ENCODE data around the gene SENP7. TPM values are rescaled to one million over a fixed set of nuclear protein-coding genes. Genes with fewer than 3 reads are reported as not detected.

SENP7 gene
- total RNA-seq, 1 donor from 2014 or later: 48.0 TPM

- no peak for DNase-seq (ENCODE audit: low spot score)
- Histone ChIP-seq H3K4me1 (no peaks in the 10 kb centered on the region), H3K36me3 (no peaks in the 10 kb centered on the region), H3K4me3 (no peak overlapping the region), H3K79me2 (ENCODE audit: low read depth) (peaks cover 17% of the 10 kb centered on the region), H3F3A (ENCODE audit: low read depth) (no peaks in the 10 kb centered on the region), H3K9me3 (ENCODE audit: low read depth) (peaks cover 7% of the 10 kb centered on the region), H4K20me1 (ENCODE audit: low read depth) (no peaks in the 10 kb centered on the region), H2AFZ (replicated peaks) (no peak overlapping the region), H3K9ac (no peak overlapping the region), H3K4me2 (no peak overlapping the region), H3K27ac (no peak overlapping the region), H3K27me3 (no peaks in the 10 kb centered on the region)
- Mint-ChIP-seq H3K4me1 (no peaks in the 10 kb centered on the region), H3K27ac (no peak overlapping the region), H3K9me3 (peaks cover 78% of the 10 kb centered on the region), H3K27me3 (ENCODE audit: insufficient read depth, low read depth) (no peaks in the 10 kb centered on the region), H3K4me3 (no peak overlapping the region), H3K36me3 (peaks cover 18% of the 10 kb centered on the region)
- TF ChIP-seq EZH2 (IDR thresholded peaks at IDR 0.05) (no peak), EZH2phosphoT487 (IDR thresholded peaks at IDR 0.05) (no peak), CTCF (IDR thresholded peaks at IDR 0.05) (no peak)
Measured at GRCh38 chr3:101433652-101434051, 79.4 kb downstream of the SENP7 start.

GRCh38 chr3:101423984-101424888 is 88.8 kb downstream of the SENP7 start:
- peaks cover 19% of the 10 kb centered on the region for H3K36me3 Mint-ChIP-seq
- no peaks in the 10 kb centered on the region for H3K4me1 Mint-ChIP-seq
- H3K27me3 ChIP-seq: no peaks in the 10 kb centered on the region
- H3K27me3 Mint-ChIP-seq (ENCODE audit: insufficient read depth, low read depth): no peaks in the 10 kb centered on the region
- peaks cover 3% of the 10 kb centered on the region for H3K79me2 ChIP-seq (ENCODE audit: low read depth)
- DNase-seq (ENCODE audit: low spot score): no peak
- H3K36me3 ChIP-seq: no peaks in the 10 kb centered on the region
- peaks cover 45% of the 10 kb centered on the region for H3K9me3 Mint-ChIP-seq
- no peak overlapping the region for H3K4me3 ChIP-seq
- no peaks in the 10 kb centered on the region for H3F3A ChIP-seq (ENCODE audit: low read depth)
- TF ChIP-seq EZH2phosphoT487 (IDR thresholded peaks at IDR 0.05) (no peak), EZH2 (IDR thresholded peaks at IDR 0.05) (no peak), CTCF (IDR thresholded peaks at IDR 0.05) (no peak)
- no peak overlapping the region for H3K4me3 Mint-ChIP-seq
- no peak overlapping the region for H3K9ac ChIP-seq
- no peak overlapping the region for H3K4me2 ChIP-seq
- H4K20me1 ChIP-seq (ENCODE audit: low read depth): no peaks in the 10 kb centered on the region
- H3K27ac Mint-ChIP-seq: no peak overlapping the region
- no peak overlapping the region for H2AFZ ChIP-seq (replicated peaks)
- no peak overlapping the region for H3K27ac ChIP-seq
- H3K9me3 ChIP-seq (ENCODE audit: low read depth): peaks cover 5% of the 10 kb centered on the region
- H3K4me1 ChIP-seq: no peaks in the 10 kb centered on the region

GRCh38 chr3:101418851-101419250 is 94.2 kb downstream of the SENP7 start:
- peaks cover 3% of the 10 kb centered on the region for H3K79me2 ChIP-seq (ENCODE audit: low read depth)
- Mint-ChIP-seq H3K27me3 (ENCODE audit: insufficient read depth, low read depth) (peaks cover under 1% of the 10 kb centered on the region), H3K4me3 (no peak overlapping the region), H3K4me1 (no peaks in the 10 kb centered on the region), H3K27ac (no peak overlapping the region), H3K9me3 (peaks cover 8% of the 10 kb centered on the region), H3K36me3 (peaks cover 4% of the 10 kb centered on the region)
- H4K20me1 ChIP-seq (ENCODE audit: low read depth): no peaks in the 10 kb centered on the region
- H3K27me3 ChIP-seq: no peaks in the 10 kb centered on the region
- H3K4me1 ChIP-seq: peaks cover 4% of the 10 kb centered on the region
- H3K36me3 ChIP-seq: no peaks in the 10 kb centered on the region
- no peak for DNase-seq (ENCODE audit: low spot score)
- H3K9me3 ChIP-seq (ENCODE audit: low read depth): peaks cover 5% of the 10 kb centered on the region
- no peak for TF ChIP-seq CTCF (IDR thresholded peaks at IDR 0.05)
- no peak for TF ChIP-seq EZH2phosphoT487 (IDR thresholded peaks at IDR 0.05)
- TF ChIP-seq EZH2 (IDR thresholded peaks at IDR 0.05): no peak
- H2AFZ ChIP-seq (replicated peaks): no peak overlapping the region
- no peak overlapping the region for H3K4me3 ChIP-seq
- no peak overlapping the region for H3K27ac ChIP-seq
- no peaks in the 10 kb centered on the region for H3F3A ChIP-seq (ENCODE audit: low read depth)
- H3K9ac ChIP-seq: no peak overlapping the region
- no peak overlapping the region for H3K4me2 ChIP-seq
